ES-I3 (cell line): ENCODE results near the gene CCL8.
"Not testable (repeated sequence)": the region's sequence is repeated elsewhere in the genome, so short reads cannot be mapped to it uniquely, and the experiment has no call there.

Experiments used
- H3K36me3 ChIP-seq: 2 replicates; pipeline ENCODE4 v1.6.1; 2013; ENCODE audit warnings: mild to moderate bottlenecking, low read length, control low read depth, moderate library complexity; ENCODE audit not compliant: insufficient read depth
- H3K4me1 ChIP-seq: 2 replicates; pipeline ENCODE4 v1.6.1; 2013; ENCODE audit warnings: mild to moderate bottlenecking, control low read depth, low read length; ENCODE audit not compliant: insufficient read depth
- H3K9ac ChIP-seq: 2 replicates; pipeline ENCODE4 v1.6.1; 2013; ENCODE audit warnings: low read depth, mild to moderate bottlenecking, low read length, moderate library complexity
- H3K9me3 ChIP-seq: 2 replicates; pipeline ENCODE4 v1.6.1; 2013; ENCODE audit warnings: mild to moderate bottlenecking, low read length, moderate library complexity; ENCODE audit not compliant: control insufficient read depth, insufficient read depth

CCL8 gene

GRCh38 chr17:34303606-34304005, 15.6 kb upstream of the CCL8 start:
- no peaks in the 10 kb centered on the region for H3K36me3 ChIP-seq
- no peak overlapping the region for H3K9ac ChIP-seq
- peaks cover 4% of the 10 kb centered on the region; the same call in 1 of the 2 replicates for H3K4me1 ChIP-seq
- H3K9me3 ChIP-seq: no peaks in the 10 kb centered on the region

- Histone ChIP-seq H3K4me1 (peaks cover 3% of the 10 kb centered on the region; the same call in 1 of the 2 replicates), H3K36me3 (no peaks in the 10 kb centered on the region), H3K9ac (no peak overlapping the region)
These were observed 14.2 kb upstream of the CCL8 start for GRCh38 chr17:34305061-34305460.

GRCh38 chr17:34305606-34306005, 13.6 kb upstream of the CCL8 start:
- Histone ChIP-seq H3K4me1 (peaks cover 3% of the 10 kb centered on the region; the same call in 1 of the 2 replicates), H3K9ac (no peak overlapping the region), H3K9me3 (no peaks in the 10 kb centered on the region), H3K36me3 (no peaks in the 10 kb centered on the region)

More at GRCh38 chr17:34305061-34305460, 14.2 kb upstream of the CCL8 start:
- H3K9me3 ChIP-seq: no peaks in the 10 kb centered on the region

- peaks cover 3% of the 10 kb centered on the region; the same call in 1 of the 2 replicates for H3K4me1 ChIP-seq
- no peak overlapping the region for H3K9ac ChIP-seq
- no peaks in the 10 kb centered on the region for H3K36me3 ChIP-seq
- H3K9me3 ChIP-seq: no peaks in the 10 kb centered on the region
These were observed 12.8 kb upstream of the CCL8 start for GRCh38 chr17:34306466-34306865.

- Histone ChIP-seq H3K4me1 (peaks cover 3% of the 10 kb centered on the region; the same call in 1 of the 2 replicates), H3K9me3 (no peaks in the 10 kb centered on the region), H3K36me3 (no peaks in the 10 kb centered on the region), H3K9ac (no peak overlapping the region)
These were observed 12.1 kb upstream of the CCL8 start for GRCh38 chr17:34307110-34307509.

GRCh38 chr17:34308371-34308770, 10.9 kb upstream of the CCL8 start:
- no peaks in the 10 kb centered on the region for H3K9me3 ChIP-seq
- H3K9ac ChIP-seq: no peak overlapping the region
- H3K36me3 ChIP-seq: no peaks in the 10 kb centered on the region
- peaks cover 3% of the 10 kb centered on the region; the same call in 1 of the 2 replicates for H3K4me1 ChIP-seq

- Histone ChIP-seq H3K4me1 (peaks cover under 1% of the 10 kb centered on the region; the same call in 1 of the 2 replicates), H3K9me3 (no peaks in the 10 kb centered on the region)
These were observed 7.9 kb upstream of the CCL8 start for GRCh38 chr17:34311291-34311690.

GRCh38 chr17:34312080-34312479, 7.2 kb upstream of the CCL8 start:
- Histone ChIP-seq H3K9me3 (no peaks in the 10 kb centered on the region), H3K36me3 (no peaks in the 10 kb centered on the region), H3K4me1 (no peaks in the 10 kb centered on the region), H3K9ac (no peak overlapping the region)

More at GRCh38 chr17:34311291-34311690, 7.9 kb upstream of the CCL8 start:
- no peaks in the 10 kb centered on the region for H3K36me3 ChIP-seq
- no peak overlapping the region for H3K9ac ChIP-seq

GRCh38 chr17:34313164-34313563, 6.1 kb upstream of the CCL8 start:
- Histone ChIP-seq H3K36me3 (no peaks in the 10 kb centered on the region), H3K9ac (no peak overlapping the region), H3K4me1 (no peaks in the 10 kb centered on the region), H3K9me3 (no peaks in the 10 kb centered on the region)

GRCh38 chr17:34314279-34314678, 5.0 kb upstream of the CCL8 start:
- Histone ChIP-seq H3K4me1 (no peaks in the 10 kb centered on the region), H3K9me3 (no peaks in the 10 kb centered on the region), H3K9ac (no peak overlapping the region), H3K36me3 (no peaks in the 10 kb centered on the region)

GRCh38 chr17:34318474-34318873, 761 bp upstream of the CCL8 start:
- Histone ChIP-seq H3K9me3 (no peaks in the 10 kb centered on the region), H3K4me1 (no peaks in the 10 kb centered on the region), H3K36me3 (no peaks in the 10 kb centered on the region), H3K9ac (no peak overlapping the region)

- H3K9me3 ChIP-seq: no peaks in the 10 kb centered on the region
- H3K4me1 ChIP-seq: no peaks in the 10 kb centered on the region
- H3K9ac ChIP-seq: no peak overlapping the region
- no peaks in the 10 kb centered on the region for H3K36me3 ChIP-seq
These were observed 2.7 kb downstream of the CCL8 start for GRCh38 chr17:34321964-34322363.

- H3K9me3 ChIP-seq, H3K4me1 ChIP-seq, H3K36me3 ChIP-seq, H3K9ac ChIP-seq: not testable (repeated sequence)
These were observed 8.3 kb downstream of the CCL8 start for GRCh38 chr17:34327580-34327979.

- no peaks in the 10 kb centered on the region for H3K9me3 ChIP-seq
- no peak overlapping the region for H3K9ac ChIP-seq
- H3K36me3 ChIP-seq: no peaks in the 10 kb centered on the region
- H3K4me1 ChIP-seq: no peaks in the 10 kb centered on the region
These were observed 18.5 kb downstream of the CCL8 start for GRCh38 chr17:34337701-34338100.

GRCh38 chr17:34339138-34339770, 20.0 kb downstream of the CCL8 start:
- H3K4me1 ChIP-seq: no peaks in the 10 kb centered on the region
- no peaks in the 10 kb centered on the region for H3K36me3 ChIP-seq
- no peak overlapping the region for H3K9ac ChIP-seq
- H3K9me3 ChIP-seq: no peaks in the 10 kb centered on the region
